ENCODE data around the gene HSPA1A. TPM values are rescaled to one million over a fixed set of nuclear protein-coding genes. Genes with fewer than 3 reads are reported as not detected.

Gene HSPA1A
- total and polyA plus RNA-seq, 9 of the 15 experiments (the other 6 are each of a cell fraction or from before 2014, with no cell fraction given), result 2.2 to 273 (median 107) TPM

DNA sequence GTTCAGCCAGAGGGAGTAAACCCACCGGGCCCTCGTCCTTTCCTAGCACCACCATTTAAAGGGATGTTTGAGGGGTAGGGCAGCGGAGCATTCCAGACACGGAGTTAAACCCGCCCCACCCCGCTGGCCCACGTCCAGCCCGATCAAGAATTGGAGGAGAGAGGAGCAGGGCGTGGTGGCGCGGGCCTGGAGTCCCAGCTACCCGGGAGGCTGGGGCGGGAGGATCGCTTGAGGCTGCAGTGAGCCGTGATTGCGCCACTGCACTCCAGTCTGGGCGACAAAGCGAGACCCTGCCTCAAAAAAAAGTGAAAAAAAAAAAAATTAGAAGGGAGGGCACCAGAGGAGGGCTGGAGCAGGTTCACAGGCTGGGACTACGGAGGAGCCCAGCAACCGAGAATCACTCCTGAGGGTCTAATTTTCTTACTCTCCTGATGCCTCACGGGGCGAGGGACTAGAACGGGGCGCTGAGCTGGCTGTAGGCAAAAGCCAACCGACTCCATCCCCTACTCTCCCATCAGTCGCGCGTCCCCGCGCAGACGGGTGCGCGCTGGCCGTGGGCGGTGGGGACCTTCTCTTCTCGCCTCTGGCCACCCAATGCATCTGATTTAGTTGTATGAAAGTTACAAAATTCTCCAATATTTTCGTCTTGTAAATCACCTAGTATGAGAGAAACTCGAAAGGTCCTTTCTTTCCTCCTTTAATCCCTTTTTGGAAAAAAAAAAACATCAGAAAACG is 6.1 kb downstream of the HSPA1A start (continued):
- TF ChIP-seq POLR2AphosphoS2 (IDR thresholded peaks at IDR 0.05; ENCODE audit: low read length), result no peak
- TF ChIP-seq, protein P1, sequence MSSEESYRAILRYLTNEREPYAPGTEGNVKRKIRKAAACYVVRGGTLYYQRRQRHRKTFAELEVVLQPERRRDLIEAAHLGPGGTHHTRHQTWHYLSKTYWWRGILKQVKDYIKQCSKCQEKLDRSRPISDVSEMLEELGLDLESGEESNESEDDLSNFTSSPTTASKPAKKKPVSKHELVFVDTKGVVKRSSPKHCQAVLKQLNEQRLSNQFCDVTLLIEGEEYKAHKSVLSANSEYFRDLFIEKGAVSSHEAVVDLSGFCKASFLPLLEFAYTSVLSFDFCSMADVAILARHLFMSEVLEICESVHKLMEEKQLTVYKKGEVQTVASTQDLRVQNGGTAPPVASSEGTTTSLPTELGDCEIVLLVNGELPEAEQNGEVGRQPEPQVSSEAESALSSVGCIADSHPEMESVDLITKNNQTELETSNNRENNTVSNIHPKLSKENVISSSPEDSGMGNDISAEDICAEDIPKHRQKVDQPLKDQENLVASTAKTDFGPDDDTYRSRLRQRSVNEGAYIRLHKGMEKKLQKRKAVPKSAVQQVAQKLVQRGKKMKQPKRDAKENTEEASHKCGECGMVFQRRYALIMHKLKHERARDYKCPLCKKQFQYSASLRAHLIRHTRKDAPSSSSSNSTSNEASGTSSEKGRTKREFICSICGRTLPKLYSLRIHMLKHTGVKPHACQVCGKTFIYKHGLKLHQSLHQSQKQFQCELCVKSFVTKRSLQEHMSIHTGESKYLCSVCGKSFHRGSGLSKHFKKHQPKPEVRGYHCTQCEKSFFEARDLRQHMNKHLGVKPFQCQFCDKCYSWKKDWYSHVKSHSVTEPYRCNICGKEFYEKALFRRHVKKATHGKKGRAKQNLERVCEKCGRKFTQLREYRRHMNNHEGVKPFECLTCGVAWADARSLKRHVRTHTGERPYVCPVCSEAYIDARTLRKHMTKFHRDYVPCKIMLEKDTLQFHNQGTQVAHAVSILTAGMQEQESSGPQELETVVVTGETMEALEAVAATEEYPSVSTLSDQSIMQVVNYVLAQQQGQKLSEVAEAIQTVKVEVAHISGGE (CRISPR knock-in tag; IDR thresholded peaks at IDR 0.05), result no peak
- peak; percentile 58; the same call in 1 of the 2 replicates for TF ChIP-seq ELF4 (CRISPR knock-in tag; IDR thresholded peaks at IDR 0.05)
- TF ChIP-seq RNF2 (IDR thresholded peaks at IDR 0.05), result no peak
- TF ChIP-seq, protein P2, sequence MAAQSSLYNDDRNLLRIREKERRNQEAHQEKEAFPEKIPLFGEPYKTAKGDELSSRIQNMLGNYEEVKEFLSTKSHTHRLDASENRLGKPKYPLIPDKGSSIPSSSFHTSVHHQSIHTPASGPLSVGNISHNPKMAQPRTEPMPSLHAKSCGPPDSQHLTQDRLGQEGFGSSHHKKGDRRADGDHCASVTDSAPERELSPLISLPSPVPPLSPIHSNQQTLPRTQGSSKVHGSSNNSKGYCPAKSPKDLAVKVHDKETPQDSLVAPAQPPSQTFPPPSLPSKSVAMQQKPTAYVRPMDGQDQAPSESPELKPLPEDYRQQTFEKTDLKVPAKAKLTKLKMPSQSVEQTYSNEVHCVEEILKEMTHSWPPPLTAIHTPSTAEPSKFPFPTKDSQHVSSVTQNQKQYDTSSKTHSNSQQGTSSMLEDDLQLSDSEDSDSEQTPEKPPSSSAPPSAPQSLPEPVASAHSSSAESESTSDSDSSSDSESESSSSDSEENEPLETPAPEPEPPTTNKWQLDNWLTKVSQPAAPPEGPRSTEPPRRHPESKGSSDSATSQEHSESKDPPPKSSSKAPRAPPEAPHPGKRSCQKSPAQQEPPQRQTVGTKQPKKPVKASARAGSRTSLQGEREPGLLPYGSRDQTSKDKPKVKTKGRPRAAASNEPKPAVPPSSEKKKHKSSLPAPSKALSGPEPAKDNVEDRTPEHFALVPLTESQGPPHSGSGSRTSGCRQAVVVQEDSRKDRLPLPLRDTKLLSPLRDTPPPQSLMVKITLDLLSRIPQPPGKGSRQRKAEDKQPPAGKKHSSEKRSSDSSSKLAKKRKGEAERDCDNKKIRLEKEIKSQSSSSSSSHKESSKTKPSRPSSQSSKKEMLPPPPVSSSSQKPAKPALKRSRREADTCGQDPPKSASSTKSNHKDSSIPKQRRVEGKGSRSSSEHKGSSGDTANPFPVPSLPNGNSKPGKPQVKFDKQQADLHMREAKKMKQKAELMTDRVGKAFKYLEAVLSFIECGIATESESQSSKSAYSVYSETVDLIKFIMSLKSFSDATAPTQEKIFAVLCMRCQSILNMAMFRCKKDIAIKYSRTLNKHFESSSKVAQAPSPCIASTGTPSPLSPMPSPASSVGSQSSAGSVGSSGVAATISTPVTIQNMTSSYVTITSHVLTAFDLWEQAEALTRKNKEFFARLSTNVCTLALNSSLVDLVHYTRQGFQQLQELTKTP (IDR thresholded peaks at IDR 0.05; ENCODE audit: low read depth in 1 of 2, partially characterized antibody in 2 of 2), result peak in 1 of 2 experiments; percentile 73
- TF ChIP-seq ADNP (tag; IDR thresholded peaks at IDR 0.05), result no peak
- no peak for TF ChIP-seq ZNF696 (CRISPR knock-in tag; conservative IDR thresholded peaks at IDR 0.05)
- no peak for TF ChIP-seq SMC3 (conservative IDR thresholded peaks at IDR 0.05; ENCODE audit: insufficient read depth, low read depth, low read length)
- no peak for TF ChIP-seq SPI1 (IDR thresholded peaks at IDR 0.05; ENCODE audit: borderline replicate concordance, low read depth, low read length)
- TF ChIP-seq SREBF1 (IDR thresholded peaks at IDR 0.05; ENCODE audit: borderline replicate concordance, low read depth, low read length), result no peak
- TF ChIP-seq FOXP1 (CRISPR knock-in tag; IDR thresholded peaks at IDR 0.05), result peak; percentile 72
- TF ChIP-seq DDX20 (tag; IDR thresholded peaks at IDR 0.05; ENCODE audit: low read depth), result no peak
- no peak for TF ChIP-seq ZNF146 (CRISPR knock-in tag; IDR thresholded peaks at IDR 0.05; ENCODE audit: unreplicated experiment)
- TF ChIP-seq CREB1 (IDR thresholded peaks at IDR 0.05), result 0 out of 2 replicates have a peak, but pooled peaks have one; percentile 8
- TF ChIP-seq CREB1 (CRISPR knock-in tag; IDR thresholded peaks at IDR 0.05), result no peak
- TF ChIP-seq RBM34 (IDR thresholded peaks at IDR 0.05; ENCODE audit: borderline replicate concordance, insufficient read depth, low read length), result no peak
- peak; percentile 58 for TF ChIP-seq SUPT5H (IDR thresholded peaks at IDR 0.05)
- TF ChIP-seq, protein P3, sequence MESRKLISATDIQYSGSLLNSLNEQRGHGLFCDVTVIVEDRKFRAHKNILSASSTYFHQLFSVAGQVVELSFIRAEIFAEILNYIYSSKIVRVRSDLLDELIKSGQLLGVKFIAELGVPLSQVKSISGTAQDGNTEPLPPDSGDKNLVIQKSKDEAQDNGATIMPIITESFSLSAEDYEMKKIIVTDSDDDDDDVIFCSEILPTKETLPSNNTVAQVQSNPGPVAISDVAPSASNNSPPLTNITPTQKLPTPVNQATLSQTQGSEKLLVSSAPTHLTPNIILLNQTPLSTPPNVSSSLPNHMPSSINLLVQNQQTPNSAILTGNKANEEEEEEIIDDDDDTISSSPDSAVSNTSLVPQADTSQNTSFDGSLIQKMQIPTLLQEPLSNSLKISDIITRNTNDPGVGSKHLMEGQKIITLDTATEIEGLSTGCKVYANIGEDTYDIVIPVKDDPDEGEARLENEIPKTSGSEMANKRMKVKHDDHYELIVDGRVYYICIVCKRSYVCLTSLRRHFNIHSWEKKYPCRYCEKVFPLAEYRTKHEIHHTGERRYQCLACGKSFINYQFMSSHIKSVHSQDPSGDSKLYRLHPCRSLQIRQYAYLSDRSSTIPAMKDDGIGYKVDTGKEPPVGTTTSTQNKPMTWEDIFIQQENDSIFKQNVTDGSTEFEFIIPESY (CRISPR knock-in tag; IDR thresholded peaks at IDR 0.05), result no peak
- no peak for TF ChIP-seq POU5F1 (IDR thresholded peaks at IDR 0.05; ENCODE audit: borderline replicate concordance, low read depth, low read length, partially characterized antibody)
